GM18951 (cell line): Measurements from ENCODE around the gene CASR.

Experiments
- POLR2A ChIP-seq: IDR thresholded peaks from 4 replicates; pipeline ENCODE4 v1.6.1; 2011; ENCODE audit warnings: mild to moderate bottlenecking; ENCODE audit not compliant: insufficient read length, insufficient read depth; ENCODE audit errors: extremely low read depth
- in situ Hi-C: fragments of 300-500 bp; cut with MboI; formaldehyde crosslinking; loops from one replicate; pipeline ENCODE4 v1.12.0; 2022; ENCODE audit warnings: low sequenced_read_pairs, mixed read lengths, inconsistent platforms; ENCODE audit not compliant: unreplicated experiment

Gene CASR

GRCh38 chr3:122255757-122256439, 72.4 kb downstream of the CASR start:
- in situ Hi-C loops = loop anchor here (10.0 kb wide), 1 partner anchor 151 kb away; no protein-coding TSS in a partner anchor
- TF ChIP-seq POLR2A = no peak

- no peak for TF ChIP-seq POLR2A
Observed at GRCh38 chr3:122257644-122258364, 74.3 kb downstream of the CASR start.

GRCh38 chr3:122258757-122259371, 75.4 kb downstream of the CASR start:
- TF ChIP-seq POLR2A = no peak
- in situ Hi-C loops = loop anchor here (10.0 kb wide), 1 partner anchor 154 kb away; no protein-coding TSS in a partner anchor

More at GRCh38 chr3:122257644-122258364, 74.3 kb downstream of the CASR start:
- in situ Hi-C loops = loop anchor here (10.0 kb wide), 1 partner anchor 153 kb away; no protein-coding TSS in a partner anchor

- in situ Hi-C loops = no loop called here
- no peak for TF ChIP-seq POLR2A
Observed at GRCh38 chr3:122260206-122260605, 76.7 kb downstream of the CASR start.

GRCh38 chr3:122263058-122263457, 79.6 kb downstream of the CASR start:
- no peak for TF ChIP-seq POLR2A
- in situ Hi-C loops = no loop called here

- in situ Hi-C loops = no loop called here
- TF ChIP-seq POLR2A = no peak
Observed at GRCh38 chr3:122263974-122264588, 80.6 kb downstream of the CASR start.

GRCh38 chr3:122265957-122266356, 82.5 kb downstream of the CASR start:
- in situ Hi-C loops = no loop called here
- TF ChIP-seq POLR2A = no peak

GRCh38 chr3:122268257-122269024, 85.0 kb downstream of the CASR start:
- in situ Hi-C loops = no loop called here
- TF ChIP-seq POLR2A = no peak

- no peak for TF ChIP-seq POLR2A
- in situ Hi-C loops = no loop called here
Observed at GRCh38 chr3:122269045-122269444, 85.6 kb downstream of the CASR start.

- in situ Hi-C loops = no loop called here
- TF ChIP-seq POLR2A = no peak
Observed at GRCh38 chr3:122271246-122271898, 87.9 kb downstream of the CASR start.

- TF ChIP-seq POLR2A = no peak
- in situ Hi-C loops = no loop called here
Observed at GRCh38 chr3:122272879-122273278, 89.4 kb downstream of the CASR start.

- TF ChIP-seq POLR2A = no peak
- in situ Hi-C loops = no loop called here
Observed at GRCh38 chr3:122273498-122273897, 90.0 kb downstream of the CASR start.
